ENCODE data around the gene CAV1.

DNA sequence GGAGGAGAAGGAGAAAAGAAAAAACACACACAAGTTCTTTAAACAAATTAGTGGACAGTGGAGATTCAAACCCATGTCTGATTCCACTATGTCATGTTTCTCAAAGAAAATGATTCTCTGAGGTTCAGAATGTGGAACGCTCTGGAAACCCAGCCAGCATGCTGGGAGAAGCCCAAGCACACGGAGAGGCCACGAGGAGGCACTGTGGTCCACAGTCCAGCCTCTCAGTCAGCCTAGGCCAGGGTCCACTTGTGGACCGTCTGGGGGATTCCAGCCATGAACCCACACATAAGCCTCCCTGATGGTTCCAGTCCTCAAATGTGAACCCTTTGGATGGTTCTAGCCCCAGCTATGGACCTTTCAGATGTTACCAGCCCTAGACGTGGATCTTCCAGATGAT is 73.4 kb downstream of the CAV1 start:
- TF ChIP-seq CTCF (IDR thresholded peaks at IDR 0.05; ENCODE audit: low read depth, low read length) (peak; percentile 42), POLR2A (IDR thresholded peaks at IDR 0.05; ENCODE audit: extremely low read depth, insufficient read length) (no peak), MYC (IDR thresholded peaks at IDR 0.05; ENCODE audit: low read depth, low read length) (no peak)
- TF ChIP-seq, protein P1, sequence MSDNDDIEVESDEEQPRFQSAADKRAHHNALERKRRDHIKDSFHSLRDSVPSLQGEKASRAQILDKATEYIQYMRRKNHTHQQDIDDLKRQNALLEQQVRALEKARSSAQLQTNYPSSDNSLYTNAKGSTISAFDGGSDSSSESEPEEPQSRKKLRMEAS (IDR thresholded peaks at IDR 0.05; ENCODE audit: low read depth, low read length): no peak
